ENCODE measurements around the gene MYOZ2.
"Not testable (repeated sequence)": the region's sequence is repeated elsewhere in the genome, so short reads cannot be mapped to it uniquely, and the experiment has no call there.

MYOZ2 gene

GRCh38 chr4:119128148-119128547, 7.5 kb upstream of the MYOZ2 start:
- no peak for DNase-seq (ENCODE audit: low read depth in 2 of 2)

- DNase-seq (ENCODE audit: low read depth in 2 of 2): no peak
These were observed 5.1 kb upstream of the MYOZ2 start for GRCh38 chr4:119130365-119131065.

GRCh38 chr4:119131164-119131563, 4.5 kb upstream of the MYOZ2 start:
- no peak for DNase-seq (ENCODE audit: low read depth in 2 of 2)

- DNase-seq (ENCODE audit: low read depth in 2 of 2): no peak
These were observed 3.3 kb upstream of the MYOZ2 start for GRCh38 chr4:119132306-119132705.

- DNase-seq (ENCODE audit: low read depth in 2 of 2): no peak
These were observed 914 bp downstream of the MYOZ2 start for GRCh38 chr4:119136546-119136945.

GRCh38 chr4:119138046-119138445, 2.4 kb downstream of the MYOZ2 start:
- no peak for DNase-seq (ENCODE audit: low read depth in 2 of 2)

- DNase-seq (ENCODE audit: low read depth in 2 of 2): no peak
These were observed 3.7 kb downstream of the MYOZ2 start for GRCh38 chr4:119139311-119139710.

- DNase-seq (ENCODE audit: low read depth in 2 of 2): no peak
These were observed 4.2 kb downstream of the MYOZ2 start for GRCh38 chr4:119139822-119140252.

- DNase-seq (ENCODE audit: low read depth in 2 of 2): not testable (repeated sequence)
These were observed 5.7 kb downstream of the MYOZ2 start for GRCh38 chr4:119141283-119141682.

- no peak for DNase-seq (ENCODE audit: low read depth in 2 of 2)
These were observed 7.2 kb downstream of the MYOZ2 start for GRCh38 chr4:119142833-119143232.

- not testable (repeated sequence) for DNase-seq (ENCODE audit: low read depth in 2 of 2)
These were observed 7.7 kb downstream of the MYOZ2 start for GRCh38 chr4:119143341-119143740.

GRCh38 chr4:119149110-119149509, 13.5 kb downstream of the MYOZ2 start:
- no peak for DNase-seq (ENCODE audit: low read depth in 2 of 2)

GRCh38 chr4:119151161-119151560, 15.5 kb downstream of the MYOZ2 start:
- DNase-seq (ENCODE audit: low read depth in 2 of 2): no peak

GRCh38 chr4:119152741-119153140, 17.1 kb downstream of the MYOZ2 start:
- DNase-seq (ENCODE audit: low read depth in 2 of 2): no peak

GRCh38 chr4:119162174-119162573, 26.5 kb downstream of the MYOZ2 start:
- no peak for DNase-seq (ENCODE audit: low read depth in 2 of 2)

- no peak for DNase-seq (ENCODE audit: low read depth in 2 of 2)
These were observed 30.1 kb downstream of the MYOZ2 start for GRCh38 chr4:119165767-119166166.

GRCh38 chr4:119170195-119170594, 34.6 kb downstream of the MYOZ2 start:
- no peak for DNase-seq (ENCODE audit: low read depth in 2 of 2)

GRCh38 chr4:119172223-119172622, 36.6 kb downstream of the MYOZ2 start:
- no peak for DNase-seq (ENCODE audit: low read depth in 2 of 2)

- DNase-seq (ENCODE audit: low read depth in 2 of 2): not testable (repeated sequence)
These were observed 38.2 kb downstream of the MYOZ2 start for GRCh38 chr4:119173729-119174361.

GRCh38 chr4:119179011-119179410, 43.4 kb downstream of the MYOZ2 start:
- DNase-seq (ENCODE audit: low read depth in 2 of 2): no peak

- DNase-seq (ENCODE audit: low read depth in 2 of 2): no peak
These were observed 48.5 kb downstream of the MYOZ2 start for GRCh38 chr4:119184128-119184527.

GRCh38 chr4:119189638-119190037, 54.0 kb downstream of the MYOZ2 start:
- DNase-seq (ENCODE audit: low read depth in 2 of 2): no peak

- no peak for DNase-seq (ENCODE audit: low read depth in 2 of 2)
These were observed 54.7 kb downstream of the MYOZ2 start for GRCh38 chr4:119190354-119190753.

- no peak for DNase-seq (ENCODE audit: low read depth in 2 of 2)
These were observed 55.9 kb downstream of the MYOZ2 start for GRCh38 chr4:119191505-119191904.
